Psoas muscle (tissue), 8 donors: ENCODE results near the gene RNASEH2B. TPM values are rescaled to one million over a fixed set of nuclear protein-coding genes. Genes with fewer than 3 reads are reported as not detected.

Experiments
- ATAC-seq, 4 donors: fragments of 200-7000 bp; cut with Tn5 transposase; one replicate each; pipeline ENCODE4 v1.9.1; 2020; ENCODE audit warnings: moderate library complexity in 3 of 4, mild to moderate bottlenecking in 2 of 4
- DNase-seq, 2 donors: peaks; one replicate each; pipeline ENCODE4 v3.0.0-alpha.2; 2020
- H3K27ac ChIP-seq: fragments of 200-600 bp; one replicate; pipeline ENCODE4 v1.8.0; 2022
- H3K27me3 ChIP-seq, 3 donors: fragments of 200-600 bp in 1 of 3; one replicate each; pipeline versions ENCODE4 v1.6.1 to v1.8.0; 2013 to 2022; ENCODE audit warnings: low read length in 2 of 3, mild to moderate bottlenecking in 2 of 3, moderate library complexity in 1 of 3; ENCODE audit not compliant: insufficient read depth in 3 of 3
- H3K36me3 ChIP-seq, 2 donors: fragments of 200-600 bp in 1 of 2; one replicate each; pipeline versions ENCODE4 v1.6.1 to v1.8.0; 2013 to 2022; ENCODE audit warnings: low read depth in 1 of 2, mild to moderate bottlenecking in 1 of 2, moderate library complexity in 1 of 2; ENCODE audit not compliant: insufficient read depth in 1 of 2
- H3K4me1 ChIP-seq: fragments of 200-600 bp; one replicate; pipeline ENCODE4 v1.8.0; 2022
- H3K4me3 ChIP-seq: fragments of 200-600 bp; one replicate; pipeline ENCODE4 v1.8.0; 2022; ENCODE audit warnings: mild to moderate bottlenecking
- H3K9me3 ChIP-seq: fragments of 200-600 bp; one replicate; pipeline ENCODE4 v1.8.0; 2022
- CTCF ChIP-seq: fragments of 200-600 bp; IDR thresholded peaks from one replicate; pipeline ENCODE4 v1.8.0; 2022; ENCODE audit warnings: antibody characterized with exemption
- WGBS, 3 donors: extraction: QIAGEN DNeasy Blood & Tissue Kit; methylation state at CpG; one replicate each; pipeline versions ENCODE4 v1.1.6 to v1.1.7; 2013; 5-methylcytosine and 5-hydroxymethylcytosine counted together
- intact Hi-C, 2 donors: fragments of 100-400 bp; cut with DNase I; formaldehyde crosslinking; loops; one replicate each; pipeline versions ENCODE4 v1.11.0 to v1.14.2; 2022
- polyA plus RNA-seq, 3 donors: library from polyadenylated mRNA; stranded (reverse); fragments of 200-250 nt; gene quantifications; one replicate each; pipeline ENCODE4 v1.2.3, GENCODE V29; 2013
- total RNA-seq, 4 donors: library from RNA; stranded (reverse); fragmentation: NEBNext Ultra II Directional in 2 of 4; extraction: Animal tissue kit (Norgen Biotek cat#: 25700) in 2 of 4; gene quantifications; one replicate each; pipeline versions ENCODE4 v1.2.1 to v1.2.4, GENCODE V29; 2021 to 2023
- donor health status: healthy with polysubstance abuse.
- donor health status: DM: no; HTN: no; CAD: no; lungs with moderate emphysema.
- donor health status: Bipolar disorder and iron deficiency.
- donor health status: healthy.
- donor health status: DM: yes; HTN: yes; CAD: no.
- donor health status: DM: no; HTN: no; CAD: no.
- donor health status: DM: no; HTN: no; CAD: no.
- donor health status: DM: yes; HTN: yes; CAD: no.

RNASEH2B gene
- total and polyA plus RNA-seq, 7 donors: 10.6 to 20.7 (median 16.7) TPM

- DNase-seq: no peak
- 62 to 71% (median 65%) methylated on average over 18 of the region's 18 CpGs for WGBS, 3 donors
- intact Hi-C loops: no loop called here
- no peak overlapping the region for H3K4me3 ChIP-seq
- no peak overlapping the region for H3K27ac ChIP-seq
- peaks cover 0 to 2% (median 0%) of the 10 kb centered on the region in 3 donors for H3K27me3 ChIP-seq
- H3K9me3 ChIP-seq: no peaks in the 10 kb centered on the region
- no peaks in the 10 kb centered on the region for H3K4me1 ChIP-seq
- TF ChIP-seq CTCF: no peak
- no peaks in the 10 kb centered on the region for H3K36me3 ChIP-seq
- no peak for ATAC-seq
These were observed 94.7 kb downstream of the RNASEH2B start for GRCh38 chr13:51004111-51004865.

GRCh38 chr13:51004918-51005460, 95.4 kb downstream of the RNASEH2B start:
- Histone ChIP-seq H3K9me3 (no peaks in the 10 kb centered on the region), H3K27me3 (peaks cover 0 to 2% (median 0%) of the 10 kb centered on the region in 3 donors), H3K27ac (no peak overlapping the region), H3K36me3 (no peaks in the 10 kb centered on the region), H3K4me1 (no peaks in the 10 kb centered on the region), H3K4me3 (no peak overlapping the region)
- DNase-seq: no peak
- 55 to 68% (median 61%) methylated on average over 3 of the region's 3 CpGs for WGBS, 3 donors
- no peak for TF ChIP-seq CTCF
- ATAC-seq: no peak
- intact Hi-C loops: no loop called here

GRCh38 chr13:51005566-51005965, 96.0 kb downstream of the RNASEH2B start:
- Histone ChIP-seq H3K9me3 (no peaks in the 10 kb centered on the region), H3K27ac (no peak overlapping the region), H3K4me1 (no peaks in the 10 kb centered on the region), H3K4me3 (no peak overlapping the region), H3K27me3 (peaks cover 0 to 2% (median 0%) of the 10 kb centered on the region in 3 donors), H3K36me3 (no peaks in the 10 kb centered on the region)
- TF ChIP-seq CTCF: no peak
- 25 to 42% (median 32%) methylated on average over 4 of the region's 4 CpGs for WGBS, 3 donors
- intact Hi-C loops: no loop called here
- ATAC-seq: no peak
- peak in 1 of 2 donors; percentile 26 for DNase-seq

Other genes with a start within 250 kb of the RNASEH2B start
- gene DLEU7, start 66.1 kb upstream of the RNASEH2B start, total RNA-seq: under 1 TPM in 1 of 4 donors, not detected in 3; 0.15 TPM
- under 1 TPM in 2 of 3 donors, not detected in 1; 0.03 to 0.05 TPM for gene DLEU7, start 66.1 kb upstream of the RNASEH2B start, polyA plus RNA-seq
- gene C13orf42, start 201.5 kb downstream of the RNASEH2B start, total RNA-seq: not detected
- not detected for gene C13orf42, start 201.5 kb downstream of the RNASEH2B start, polyA plus RNA-seq